Measurements from ENCODE around the gene ACER1. TPM values are rescaled to one million over a fixed set of nuclear protein-coding genes. Genes with fewer than 3 reads are reported as not detected.

The ACER1 gene
- polyA plus RNA-seq, 1 donor (not counting 4 experiments of a cell fraction or from before 2014, with no cell fraction given): 0.38 TPM

GRCh38 chr19:6381030-6381750 is 47.8 kb upstream of the ACER1 start:
- no peak overlapping the region for H3K4me2 ChIP-seq (ENCODE audit: control insufficient read depth, extremely low read depth, insufficient read depth, low read depth, low read length)
- no peak overlapping the region for H3K9ac ChIP-seq (ENCODE audit: control insufficient read depth, extremely low read depth, insufficient read depth, low read length)
- FAIRE-seq (no peak), DNase-seq (ENCODE audit: low read depth, low spot score) (no peak)
- no peaks in the 10 kb centered on the region for H4K20me1 ChIP-seq (ENCODE audit: control insufficient read depth, extremely low read depth, insufficient read depth, low read length)
- no peak overlapping the region for H3K27ac ChIP-seq (ENCODE audit: control insufficient read depth, insufficient read depth, low read length)
- H2AFZ ChIP-seq (ENCODE audit: control insufficient read depth, low read length): no peak overlapping the region
- TF ChIP-seq EZH2 (IDR thresholded peaks at IDR 0.05; ENCODE audit: low read length) (no peak), CTCF (optimal IDR thresholded peaks at IDR 0.05 in 1 of 3, IDR thresholded peaks at IDR 0.05 in 1 of 3, conservative IDR thresholded peaks at IDR 0.05 in 1 of 3; ENCODE audit: extremely low read depth in 1 of 3, insufficient read depth in 2 of 3, low read length in 3 of 3) (no peak)
- H3K9me3 ChIP-seq (ENCODE audit: control insufficient read depth, low read depth, low read length): no peaks in the 10 kb centered on the region
- H3K79me2 ChIP-seq (ENCODE audit: control insufficient read depth, insufficient read depth, low read length): no peaks in the 10 kb centered on the region
- H3K9me1 ChIP-seq (ENCODE audit: control insufficient read depth, extremely low read depth, insufficient read depth, low read length): no peaks in the 10 kb centered on the region
- H3K27me3 ChIP-seq (ENCODE audit: control insufficient read depth, extremely low read depth, insufficient read depth, low read length): no peaks in the 10 kb centered on the region
- H3K4me1 ChIP-seq (ENCODE audit: control insufficient read depth, extremely low read depth, insufficient read depth, low read length): no peaks in the 10 kb centered on the region
- no peak overlapping the region for H3K4me3 ChIP-seq (ENCODE audit: control insufficient read depth in 2 of 3, extremely low read depth in 1 of 3, insufficient read depth in 2 of 3, low read depth in 1 of 3, low read length in 3 of 3)
- dilution Hi-C loops (cut with MboI; ENCODE audit: extremely low pct_ligation_motif_present, low sequenced_read_pairs): no loop called here
- peaks cover 33% of the 10 kb centered on the region in 2 experiments for H3K36me3 ChIP-seq (ENCODE audit: control insufficient read depth in 2 of 2, extremely low read depth in 1 of 2, insufficient read depth in 2 of 2, low read length in 2 of 2)

GRCh38 chr19:6379744-6380143 is 46.3 kb upstream of the ACER1 start:
- Histone ChIP-seq H3K27me3 (ENCODE audit: control insufficient read depth, extremely low read depth, insufficient read depth, low read length) (no peaks in the 10 kb centered on the region), H3K9me1 (ENCODE audit: control insufficient read depth, extremely low read depth, insufficient read depth, low read length) (no peaks in the 10 kb centered on the region), H3K4me2 (ENCODE audit: control insufficient read depth, extremely low read depth, insufficient read depth, low read depth, low read length) (no peak overlapping the region), H3K4me1 (ENCODE audit: control insufficient read depth, extremely low read depth, insufficient read depth, low read length) (no peaks in the 10 kb centered on the region), H3K4me3 (ENCODE audit: control insufficient read depth in 2 of 3, extremely low read depth in 1 of 3, insufficient read depth in 2 of 3, low read depth in 1 of 3, low read length in 3 of 3) (no peak overlapping the region), H4K20me1 (ENCODE audit: control insufficient read depth, extremely low read depth, insufficient read depth, low read length) (no peaks in the 10 kb centered on the region), H3K79me2 (ENCODE audit: control insufficient read depth, insufficient read depth, low read length) (no peaks in the 10 kb centered on the region), H3K27ac (ENCODE audit: control insufficient read depth, insufficient read depth, low read length) (no peak overlapping the region), H3K9ac (ENCODE audit: control insufficient read depth, extremely low read depth, insufficient read depth, low read length) (no peak overlapping the region), H2AFZ (ENCODE audit: control insufficient read depth, low read length) (no peak overlapping the region), H3K9me3 (ENCODE audit: control insufficient read depth, low read depth, low read length) (no peaks in the 10 kb centered on the region), H3K36me3 (ENCODE audit: control insufficient read depth in 2 of 2, extremely low read depth in 1 of 2, insufficient read depth in 2 of 2, low read length in 2 of 2) (peaks cover 25 to 33% of the 10 kb centered on the region in 2 experiments)
- dilution Hi-C loops (cut with MboI; ENCODE audit: extremely low pct_ligation_motif_present, low sequenced_read_pairs): no loop called here
- FAIRE-seq (no peak), DNase-seq (ENCODE audit: low read depth, low spot score) (no peak)
- TF ChIP-seq CTCF (optimal IDR thresholded peaks at IDR 0.05 in 1 of 3, IDR thresholded peaks at IDR 0.05 in 1 of 3, conservative IDR thresholded peaks at IDR 0.05 in 1 of 3; ENCODE audit: extremely low read depth in 1 of 3, insufficient read depth in 2 of 3, low read length in 3 of 3): no peak
- no peak for TF ChIP-seq EZH2 (IDR thresholded peaks at IDR 0.05; ENCODE audit: low read length)

Measured in keratinocyte (primary cell).